Measurements from ENCODE around the gene EBF4.
"Not testable (repeated sequence)": the region's sequence is repeated elsewhere in the genome, so short reads cannot be mapped to it uniquely, and the experiment has no call there.

Gene EBF4

DNA sequence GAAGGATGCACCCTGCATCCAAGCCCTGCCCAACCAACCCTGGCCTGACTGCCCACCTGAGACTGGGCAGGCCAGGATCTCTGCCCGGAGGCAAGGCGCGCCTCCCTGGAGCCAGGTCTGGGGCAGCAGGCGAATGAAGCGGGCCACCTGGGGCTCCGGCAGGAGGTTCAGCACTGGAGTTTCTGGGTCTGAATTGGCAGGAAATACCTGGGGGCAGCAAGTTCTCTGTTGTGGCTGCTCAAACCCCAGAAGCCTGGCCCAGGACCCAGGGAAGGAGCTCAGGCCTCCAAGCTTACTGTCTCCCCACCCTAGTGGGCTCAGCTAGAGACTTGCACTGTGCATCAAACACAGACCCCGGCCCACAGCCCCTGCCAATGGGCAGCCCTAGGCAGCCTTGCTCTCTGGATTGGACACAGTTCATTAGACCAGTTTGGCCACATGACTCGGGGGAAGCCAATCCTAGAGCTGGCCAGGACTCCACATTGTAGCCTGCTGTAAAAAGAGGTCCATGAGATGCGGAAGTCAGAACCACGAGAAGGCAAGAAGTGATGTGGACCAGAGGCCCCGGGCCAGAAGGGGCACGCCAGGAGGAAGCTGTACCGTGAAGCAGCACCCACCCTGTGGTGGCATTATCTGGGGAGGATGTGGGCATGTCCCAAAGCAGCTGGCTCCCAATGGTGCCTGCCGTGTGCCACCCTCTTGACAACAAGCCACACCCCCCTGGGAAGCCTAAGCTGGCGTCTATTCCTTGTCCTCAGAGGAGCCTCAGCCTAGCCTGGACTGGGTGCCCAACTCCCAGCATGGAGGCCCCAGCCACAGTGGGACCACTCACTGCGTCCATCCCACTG is 104.8 kb downstream of the EBF4 start:
- DNase-seq = no peak

DNA sequence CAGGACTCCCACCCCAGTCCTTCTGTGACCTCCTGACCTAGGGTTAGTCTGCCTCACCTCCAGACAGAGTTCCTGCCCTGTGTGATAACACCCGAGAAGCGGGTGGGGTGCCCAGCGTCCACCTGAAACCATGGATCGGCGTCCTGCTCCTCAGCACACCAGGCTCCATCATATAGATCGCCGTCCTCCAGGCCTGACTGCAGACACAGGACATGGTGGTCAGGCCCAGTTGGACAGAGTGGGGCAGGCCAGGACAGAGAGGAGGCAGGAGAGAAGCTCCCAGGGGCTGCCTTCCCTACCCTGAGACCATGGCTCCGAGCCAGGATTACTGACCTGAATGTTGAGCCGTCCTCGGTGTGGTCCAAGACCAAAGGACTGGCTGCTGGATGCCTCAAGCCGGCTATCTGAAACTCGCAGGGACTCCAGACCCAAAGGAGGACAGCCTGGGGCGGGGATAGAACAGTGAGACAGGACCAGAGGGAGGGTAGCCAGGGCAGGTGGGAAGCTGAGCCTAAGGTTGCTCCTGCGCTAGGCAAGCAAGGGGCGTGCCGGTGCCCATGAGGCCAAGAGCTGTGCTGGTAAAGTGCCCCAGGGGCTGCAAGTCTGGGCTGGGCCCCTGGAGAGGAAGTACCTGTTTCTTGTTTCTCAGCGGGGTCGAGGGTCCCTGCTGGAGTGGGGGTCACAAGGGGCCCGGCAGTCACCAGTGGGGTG is 105.7 kb downstream of the EBF4 start:
- no peak for DNase-seq

DNA sequence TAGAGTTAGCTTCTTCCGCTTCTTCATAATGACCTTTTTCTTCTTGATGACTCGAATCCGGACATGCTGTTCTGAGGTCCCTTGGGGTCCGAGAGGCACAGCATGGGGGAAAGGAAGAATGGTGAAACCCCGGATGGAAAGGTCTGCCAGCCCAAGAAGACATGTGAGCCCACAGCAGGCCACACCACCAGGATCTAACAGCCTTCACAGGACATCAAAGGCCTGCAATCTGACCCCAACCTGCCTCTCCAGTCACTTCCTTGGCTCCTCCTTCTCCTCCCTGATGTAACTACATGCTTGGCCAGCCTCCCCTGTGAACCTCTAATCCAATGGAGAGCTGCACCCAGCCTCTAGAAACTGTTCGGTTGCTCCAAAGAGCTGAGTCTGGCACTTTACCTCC is 106.2 kb downstream of the EBF4 start:
- no peak for DNase-seq

DNA sequence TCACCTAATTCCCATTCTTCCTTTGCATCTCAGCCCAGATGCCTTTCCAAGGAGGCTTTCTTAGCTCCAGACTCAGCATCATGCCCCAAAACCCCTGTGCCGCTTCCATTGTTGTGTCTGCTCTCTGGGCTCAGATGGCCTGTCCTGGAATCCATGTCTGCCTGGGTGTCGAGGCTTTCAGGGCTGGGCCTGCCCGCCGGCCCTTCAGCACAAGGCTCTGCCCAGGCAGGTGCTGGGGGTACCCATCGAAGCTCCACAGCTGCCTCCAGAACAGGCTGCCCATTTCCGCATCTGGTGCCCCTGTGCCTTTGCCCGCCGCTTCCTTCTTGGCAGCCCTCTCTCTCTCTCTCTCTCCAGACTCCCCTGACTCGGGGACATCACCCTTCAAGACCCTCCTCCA is 106.7 kb downstream of the EBF4 start:
- no peak for DNase-seq

DNA sequence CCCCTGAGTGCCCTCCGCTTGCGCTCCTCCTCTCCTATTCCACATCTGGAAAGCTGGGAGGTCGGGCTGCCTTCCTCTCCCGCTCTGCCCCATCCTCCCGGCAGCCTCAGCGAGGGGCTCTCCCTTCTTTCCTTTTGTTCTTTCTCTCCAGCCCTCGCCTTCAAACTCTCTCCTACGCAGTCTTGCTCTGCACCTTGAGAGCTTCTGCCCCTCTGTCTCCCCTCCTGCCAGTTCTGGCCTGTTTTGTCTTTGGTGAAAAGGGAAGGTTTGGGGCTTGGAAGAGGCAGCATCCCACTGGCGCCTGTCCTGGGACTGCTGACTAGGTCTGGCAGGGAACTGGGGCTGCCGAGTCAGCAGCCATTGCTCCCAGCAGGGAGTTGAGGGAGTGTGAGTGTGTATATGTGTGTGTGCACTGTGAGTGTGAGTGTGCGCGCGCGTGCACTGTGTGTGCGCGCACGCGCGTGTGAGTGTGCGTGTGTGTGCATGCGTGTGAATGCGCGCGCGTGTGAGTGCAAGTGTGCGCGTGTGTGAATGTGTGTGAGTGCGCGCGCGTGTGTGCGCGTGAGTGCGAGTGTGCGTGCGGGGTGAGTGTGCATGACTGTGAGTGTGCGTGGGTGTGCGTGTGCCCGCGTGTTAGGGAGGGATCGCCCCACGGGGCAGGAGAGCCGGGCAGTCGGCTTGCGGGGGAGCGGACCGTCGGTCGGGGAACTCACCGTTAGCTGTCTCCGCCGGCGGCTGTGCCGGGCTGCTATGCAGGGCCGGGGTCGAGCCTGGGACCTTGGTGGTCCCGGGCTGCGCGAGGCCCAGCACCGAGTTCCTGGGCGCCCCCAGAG is 107.3 kb downstream of the EBF4 start:
- no peak for DNase-seq

DNA sequence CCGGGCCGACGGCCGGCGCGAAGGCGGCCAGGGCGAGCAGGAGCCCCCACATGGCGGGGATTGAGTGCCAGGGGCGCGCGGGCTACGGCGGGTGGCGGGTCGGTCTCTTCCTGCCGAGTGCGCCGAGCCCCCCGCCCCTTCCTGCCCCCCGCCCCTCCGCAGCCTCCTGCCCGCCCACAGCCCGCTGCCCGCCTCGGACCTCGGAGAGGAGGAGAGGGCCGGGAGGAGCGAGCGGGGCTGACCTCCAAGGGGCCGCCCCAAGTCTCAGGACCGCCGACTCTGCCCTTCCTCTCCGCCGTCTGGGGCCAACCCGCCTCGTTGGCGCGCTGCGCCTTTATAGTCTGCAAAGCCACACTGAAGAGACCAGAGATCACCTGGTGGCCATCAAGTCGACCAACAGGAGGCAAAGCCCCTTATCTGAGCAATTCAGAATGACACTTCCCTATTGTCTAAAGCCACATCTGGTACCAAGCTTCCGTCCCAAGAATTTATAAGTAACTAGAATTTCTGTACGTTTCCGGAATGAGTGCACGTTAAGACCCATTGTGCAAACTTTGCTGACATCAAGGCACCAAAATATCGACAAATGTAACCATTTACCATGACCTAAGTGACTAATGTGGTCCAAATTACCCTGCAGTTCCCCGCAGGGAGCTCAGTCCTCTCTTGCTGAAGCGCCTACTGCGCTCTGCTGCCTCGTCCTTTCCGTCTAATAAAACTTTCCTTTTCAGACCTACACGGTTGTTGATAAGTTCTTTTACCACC is 108.1 kb downstream of the EBF4 start, which contains the start of gene CPXM1:
Gene CPXM1 (minus strand): TSS at position 107 of the 765 bp plus-strand sequence. CDS start 55 bp downstream, at position 52.
- DNase-seq = no peak

DNA sequence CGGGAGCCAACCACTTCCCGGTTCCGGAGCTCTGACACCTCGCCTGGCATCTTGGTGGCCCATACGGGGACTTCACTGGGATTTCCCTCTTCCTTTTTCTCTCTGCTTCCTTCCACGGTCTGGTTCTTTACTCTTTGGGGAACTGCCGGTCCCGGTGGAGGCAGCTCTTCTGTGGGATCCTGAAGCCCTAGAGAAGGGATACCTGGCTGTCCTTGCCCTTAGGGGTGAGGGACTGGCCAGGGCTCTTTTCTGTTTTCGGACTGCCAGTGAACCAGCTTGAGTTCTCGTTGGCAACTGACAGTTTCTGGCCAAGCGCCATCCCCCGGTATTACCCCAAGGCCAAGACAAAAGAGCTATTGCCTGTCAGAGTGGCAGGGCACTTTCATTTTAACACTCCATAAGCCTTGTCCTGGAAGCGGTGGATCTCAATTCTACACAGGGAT is 108.7 kb downstream of the EBF4 start:
- no peak for DNase-seq

DNA sequence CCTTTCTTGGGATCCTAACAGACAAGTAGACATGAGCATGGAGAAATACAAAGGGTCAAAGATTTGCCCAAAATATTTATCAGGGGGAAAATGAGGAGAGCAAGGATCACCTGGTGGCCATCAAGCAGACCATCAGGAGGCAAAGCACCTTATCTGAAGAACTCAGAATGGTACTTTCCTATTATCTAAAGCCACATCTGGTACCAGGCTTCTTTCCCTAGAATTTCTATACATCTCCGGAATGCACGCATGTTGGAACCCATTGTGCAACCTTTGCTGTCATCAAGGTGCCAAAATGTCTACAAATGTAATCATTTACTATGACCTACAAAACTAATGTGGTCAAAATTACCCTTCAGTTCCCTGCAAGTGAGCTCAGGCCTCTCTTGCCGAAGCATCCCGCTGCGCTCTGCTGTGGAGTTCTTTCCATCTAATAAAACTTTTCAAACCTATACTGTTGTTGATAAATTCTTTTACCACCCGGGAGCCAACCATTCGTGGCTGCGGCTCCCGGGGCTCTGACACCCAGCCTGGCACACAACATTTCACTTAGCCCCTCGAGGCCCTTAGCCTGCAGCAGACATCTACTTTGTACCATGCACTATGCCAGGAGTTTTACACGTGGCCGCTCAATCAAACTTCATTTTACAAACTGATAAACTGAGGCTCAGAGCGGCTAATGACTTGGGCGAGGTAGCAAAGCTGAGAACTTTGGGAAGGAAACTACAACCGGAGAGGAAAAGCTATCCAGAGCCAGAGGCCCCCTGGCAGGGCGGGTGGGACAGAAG is 111.7 kb downstream of the EBF4 start:
- DNase-seq = no peak

DNA sequence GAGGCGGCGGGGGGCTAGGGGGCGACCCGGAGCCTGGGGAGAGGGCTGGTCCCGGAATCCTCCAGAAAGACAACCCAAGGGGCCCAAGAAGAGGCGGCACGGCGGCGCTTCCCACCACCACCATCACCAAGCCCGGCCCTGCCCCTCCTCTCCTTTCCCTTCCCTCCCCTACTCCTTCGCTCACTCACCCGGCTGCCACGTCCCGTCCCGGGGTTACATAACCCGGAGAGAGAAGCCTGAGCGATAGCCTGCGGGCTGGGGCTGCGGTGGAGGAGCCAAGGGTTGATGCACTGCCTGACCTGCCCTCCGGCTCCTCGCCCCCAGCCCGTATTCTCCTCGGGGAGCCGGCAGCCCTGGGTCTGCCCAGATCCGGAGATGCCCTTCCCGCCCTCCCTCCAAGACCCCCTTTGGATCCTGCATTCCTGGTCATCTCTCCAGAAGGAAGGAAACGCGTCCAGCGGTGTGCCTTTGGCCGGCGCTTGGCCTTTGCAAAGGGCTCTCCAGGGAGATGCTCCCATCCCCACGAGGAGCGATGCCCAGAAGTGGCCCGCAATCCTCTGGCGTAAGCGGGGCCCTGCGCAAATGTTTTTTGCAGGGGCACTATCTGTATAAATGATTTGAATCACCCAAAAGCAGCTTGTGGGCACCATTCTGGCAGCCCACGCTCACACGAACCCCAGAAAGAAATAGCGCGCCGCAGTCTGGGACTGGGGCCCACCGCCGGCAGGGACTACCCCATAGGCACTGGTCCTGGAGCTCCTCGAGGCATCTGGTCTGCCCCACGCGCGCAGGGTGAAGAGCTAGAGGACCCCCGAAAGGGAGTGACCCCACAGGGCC is 112.5 kb downstream of the EBF4 start:
- DNase-seq = no peak

DNA sequence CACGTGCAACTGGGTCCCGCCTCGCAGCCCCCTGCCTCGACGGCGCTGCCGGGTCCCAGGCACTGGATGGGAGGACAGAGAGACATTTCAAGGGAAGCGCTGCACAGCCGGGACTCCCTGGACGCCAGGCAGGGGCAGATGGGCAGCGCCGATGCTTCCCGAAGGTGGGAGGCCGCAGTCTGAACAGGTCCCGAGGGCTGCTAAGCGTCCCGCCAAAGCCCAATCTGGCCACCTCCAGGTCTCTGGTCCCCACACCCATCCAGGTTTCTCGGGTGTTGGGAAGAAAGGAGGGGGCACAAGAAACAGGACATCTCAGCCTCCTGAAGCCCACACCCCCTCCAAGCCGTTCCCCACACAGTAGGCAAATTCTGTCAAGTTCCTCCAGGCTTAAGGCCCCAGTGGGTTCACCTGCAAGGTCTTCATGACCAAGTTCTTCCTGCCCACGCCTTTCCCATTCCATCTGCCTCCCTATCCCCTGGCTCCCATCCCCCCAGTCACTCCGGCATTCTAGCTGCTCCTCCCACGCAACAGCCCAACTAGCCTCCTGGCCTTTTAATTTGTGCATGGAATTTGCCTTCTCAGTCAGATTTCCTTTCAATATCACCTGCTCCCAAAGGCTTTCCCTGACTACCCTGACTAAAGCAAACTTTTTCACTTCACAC is 113.2 kb downstream of the EBF4 start:
- DNase-seq = no peak

DNA sequence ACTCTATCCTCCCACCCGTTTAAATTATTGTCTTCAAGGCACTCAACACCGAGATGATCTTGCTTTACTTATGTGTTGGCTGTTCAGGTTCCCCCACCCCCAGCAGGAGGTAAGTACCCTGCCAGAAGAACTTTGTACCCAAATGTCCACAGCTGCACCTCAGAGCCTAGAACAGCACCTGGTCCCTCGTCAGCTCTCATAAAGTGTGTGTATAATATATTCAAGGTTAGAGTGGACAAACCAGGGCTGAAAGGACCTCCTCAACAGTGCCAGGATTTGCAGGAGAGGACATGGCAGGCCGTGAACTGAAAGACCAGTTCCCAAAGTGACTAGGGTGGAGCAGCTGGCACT is 113.7 kb downstream of the EBF4 start:
- no peak for DNase-seq

DNA sequence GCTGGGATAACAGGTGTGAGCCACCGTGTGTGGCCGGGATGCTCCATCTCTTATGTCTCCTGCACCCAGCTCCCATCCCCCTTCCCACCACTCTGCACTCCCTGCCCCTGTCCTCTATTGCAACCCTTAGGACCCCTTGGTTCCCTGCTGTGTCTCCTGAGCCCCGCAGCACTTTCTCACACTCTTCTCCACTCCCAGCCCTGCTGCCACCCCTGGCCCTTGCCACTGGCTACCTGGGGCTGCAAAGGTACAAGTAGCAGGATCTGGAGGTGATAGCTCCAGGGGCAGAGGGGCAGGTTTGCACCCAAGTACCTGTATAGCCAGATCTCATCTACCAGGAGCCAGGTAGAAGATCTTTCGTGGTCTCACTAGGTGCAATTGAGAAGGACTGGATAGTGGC is 114.4 kb downstream of the EBF4 start:
- DNase-seq = no peak

DNA sequence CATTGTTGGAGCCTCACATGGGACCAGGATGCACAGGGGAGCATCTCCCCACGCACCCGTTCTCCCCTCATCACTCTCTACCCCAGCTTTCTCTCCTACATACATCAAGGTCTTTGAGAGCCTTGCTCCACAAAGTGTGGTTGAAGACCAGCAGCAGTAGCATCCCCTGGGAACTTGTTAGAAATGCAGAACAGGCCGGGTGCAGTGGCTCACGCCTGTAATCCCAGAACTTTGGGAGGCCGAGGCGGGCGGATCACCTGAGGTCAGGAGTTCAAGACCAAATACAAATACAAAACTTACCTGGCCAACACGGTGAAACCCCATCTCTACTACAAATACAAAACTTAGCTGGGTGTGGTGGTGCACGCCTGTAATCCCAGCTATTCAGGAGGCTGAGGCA is 115.3 kb downstream of the EBF4 start:
- DNase-seq = not testable (repeated sequence)

DNA sequence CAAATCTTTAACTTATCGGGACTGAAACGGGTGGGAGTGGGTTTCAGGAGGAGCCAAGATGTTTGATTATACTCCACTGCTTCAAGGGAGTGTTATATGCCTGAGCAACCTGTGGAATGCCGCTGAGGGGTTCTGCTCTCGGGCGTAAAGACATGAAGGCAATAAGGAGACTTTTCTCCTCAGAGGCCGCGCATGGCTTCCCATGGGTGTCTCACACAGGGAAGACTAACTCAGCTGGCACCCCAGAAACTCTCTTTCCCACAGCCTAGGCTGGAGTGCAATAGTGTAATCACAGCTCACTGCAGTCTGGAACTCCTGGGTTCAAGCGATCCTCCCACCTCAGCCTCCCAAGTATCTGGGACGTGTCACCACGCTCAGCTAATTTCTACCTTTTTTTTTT is 117.1 kb downstream of the EBF4 start:
- DNase-seq = no peak
